NOMO-1 treated with dmso at 0.1 percent for 144 hours (cell line): ENCODE measurements around the gene STARD13.
A peak's percentile ranks its signal among the peaks of the same experiment; 100 is the strongest.

Source experiments
- DNase-seq: peaks from one replicate; lab custom pipeline; 2025; ENCODE audit not compliant: unreplicated experiment; lab: John Stamatoyannopoulos, UW

STARD13 gene

GRCh38 chr13:33153421-33154404, 131.8 kb downstream of the STARD13 start:
- DNase-seq: no peak

DNA sequence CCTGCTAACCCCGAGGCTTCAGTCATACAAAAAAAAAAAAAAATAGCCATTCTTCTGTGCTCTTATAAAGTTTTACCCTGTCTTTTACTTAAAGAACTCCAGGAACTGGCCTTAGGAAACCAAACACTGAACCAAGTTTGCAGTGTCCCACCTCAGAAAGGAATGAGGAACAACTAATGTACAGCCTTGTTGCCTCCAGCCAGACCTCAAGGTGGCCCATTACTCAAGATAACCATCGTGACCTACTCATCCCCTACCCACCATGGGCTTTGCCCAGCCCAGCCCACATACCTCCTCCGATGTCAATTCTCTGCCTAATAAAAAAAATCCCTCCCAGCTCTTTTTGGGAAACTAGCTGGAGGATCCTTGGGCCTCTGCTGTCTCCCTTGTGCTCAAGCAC, 133.2 kb downstream of the STARD13 start:
- no peak for DNase-seq

DNA sequence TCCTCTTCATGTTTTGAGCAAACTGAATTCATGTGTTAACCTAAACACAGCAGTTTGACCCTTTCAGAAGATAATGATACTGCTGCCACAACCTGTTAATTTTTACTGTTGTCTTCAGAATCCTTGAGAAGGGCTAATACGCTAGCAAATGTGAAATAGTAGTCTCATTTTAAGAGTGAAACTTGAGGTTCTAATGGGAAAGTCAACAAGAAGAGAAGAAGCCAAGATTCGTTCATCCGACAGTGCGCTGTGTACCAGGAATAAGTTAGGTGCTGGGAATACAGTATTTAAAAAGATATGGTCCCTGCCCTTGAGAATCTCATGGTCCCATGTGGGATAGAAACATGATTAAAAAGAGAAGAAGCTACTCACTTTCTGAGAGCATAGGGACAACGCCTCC, 134.9 kb downstream of the STARD13 start:
- DNase-seq: no peak

GRCh38 chr13:33150126-33150525, 135.4 kb downstream of the STARD13 start:
- no peak for DNase-seq

DNA sequence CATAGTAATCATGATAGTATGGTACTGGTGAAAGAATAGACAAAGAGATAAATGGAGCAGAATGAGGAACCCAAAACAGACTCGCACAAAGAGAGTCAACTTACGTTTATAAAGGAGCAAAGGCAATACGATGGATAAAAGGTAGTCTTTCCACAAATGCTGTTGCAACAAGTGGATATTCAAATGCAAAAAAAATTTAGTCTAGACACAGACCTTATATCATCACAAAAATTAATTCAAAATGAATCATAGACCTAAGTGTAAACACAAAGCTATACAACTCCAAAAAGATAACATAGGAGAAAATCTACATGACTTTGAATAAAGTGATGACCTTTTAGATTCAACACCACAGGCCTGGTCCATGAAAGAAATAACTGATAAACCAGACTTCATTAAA, 137.7 kb downstream of the STARD13 start:
- no peak for DNase-seq

DNA sequence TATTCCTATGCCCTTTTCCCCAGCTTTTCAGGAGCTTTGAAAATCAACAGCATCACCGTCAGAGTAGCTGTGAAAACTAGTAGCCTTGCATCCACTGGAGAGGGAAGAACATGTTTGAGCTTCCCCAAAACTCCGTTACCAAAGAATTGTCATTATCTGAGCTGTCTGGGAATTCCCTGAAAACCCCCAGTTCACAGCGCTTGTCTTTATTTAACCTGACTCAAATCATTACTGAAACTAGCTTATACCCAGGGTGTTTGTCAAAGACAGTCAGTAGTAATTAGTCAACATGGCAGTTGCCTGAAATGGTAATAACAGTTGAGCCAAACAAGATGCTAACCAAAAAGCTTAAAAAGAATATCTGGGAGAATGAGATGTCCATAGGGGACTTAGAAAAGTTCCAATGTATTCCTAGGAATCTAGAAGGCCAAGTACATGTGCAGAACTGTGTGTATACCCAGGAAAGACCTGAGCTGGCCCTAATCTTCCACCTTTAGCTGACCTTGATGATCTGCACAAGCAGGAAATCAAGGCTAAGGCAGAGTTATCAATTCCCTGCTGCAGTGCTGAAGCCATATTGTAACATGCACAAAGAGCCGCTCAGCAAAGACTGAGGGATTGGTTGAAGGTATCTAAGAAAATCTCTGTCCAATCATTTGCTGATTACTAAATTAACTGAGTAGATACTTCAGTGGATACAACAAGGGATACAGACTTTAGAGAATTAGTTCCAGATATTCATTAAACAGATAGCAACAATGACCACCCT, 138.5 kb downstream of the STARD13 start:
- no peak for DNase-seq

- no peak for DNase-seq
Observed at GRCh38 chr13:33145667-33146066, 139.9 kb downstream of the STARD13 start.

DNA sequence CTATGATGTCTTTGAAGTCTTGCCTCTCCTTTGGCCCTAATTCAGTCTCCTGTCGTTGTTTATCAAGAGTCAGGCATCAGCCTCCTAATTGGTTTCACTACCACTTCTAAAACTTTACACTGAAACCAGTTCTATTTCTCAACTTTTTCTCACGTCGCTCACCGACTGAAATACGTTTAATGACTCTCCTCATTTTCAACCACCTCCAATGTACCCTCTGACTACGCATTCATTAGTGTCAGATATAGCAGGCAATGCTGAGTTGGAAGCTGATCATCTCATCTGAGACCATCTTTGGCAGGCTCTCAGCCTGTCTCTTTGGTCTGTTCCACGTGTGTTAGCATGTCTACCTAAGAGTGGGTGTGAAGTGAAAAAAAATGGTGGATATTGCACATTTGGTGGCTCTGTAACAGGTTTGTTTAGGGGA, 141.2 kb downstream of the STARD13 start:
- no peak for DNase-seq

DNA sequence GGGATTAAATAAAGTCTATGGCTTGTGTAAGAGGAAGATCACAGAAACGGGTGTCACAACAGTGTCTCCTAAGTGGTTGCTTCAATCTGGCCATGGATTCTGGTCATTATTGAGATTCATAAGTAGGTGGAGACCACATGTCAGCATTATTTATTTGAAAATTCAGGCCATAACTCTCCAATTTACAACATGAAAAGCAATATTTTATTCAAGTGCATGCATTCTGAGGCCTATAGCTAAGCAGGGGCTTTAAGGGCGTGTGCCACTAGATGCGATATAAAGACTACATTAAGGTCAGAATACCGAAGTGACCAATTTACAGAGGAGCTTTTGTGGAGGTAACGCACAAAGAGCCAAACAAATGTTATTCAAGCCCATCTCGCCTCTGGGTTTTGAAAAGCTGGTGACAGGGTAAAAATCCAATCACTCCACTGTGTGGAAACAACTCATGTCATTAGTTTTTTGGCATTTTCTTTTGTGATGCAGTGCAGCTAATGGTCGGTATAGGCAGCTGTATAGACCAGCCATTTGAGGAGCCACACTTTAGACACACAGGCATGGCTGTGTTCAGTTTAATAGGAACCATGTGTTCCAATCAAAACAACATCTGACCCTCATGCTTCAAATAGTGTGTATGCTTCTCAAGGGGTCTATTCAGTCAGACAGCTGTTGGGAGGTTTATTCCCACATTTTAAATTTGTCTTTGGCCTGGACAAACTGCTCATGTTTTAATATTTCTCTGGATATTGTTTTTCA, 145.6 kb downstream of the STARD13 start:
- no peak for DNase-seq

GRCh38 chr13:33139184-33139583, 146.4 kb downstream of the STARD13 start:
- DNase-seq: no peak

DNA sequence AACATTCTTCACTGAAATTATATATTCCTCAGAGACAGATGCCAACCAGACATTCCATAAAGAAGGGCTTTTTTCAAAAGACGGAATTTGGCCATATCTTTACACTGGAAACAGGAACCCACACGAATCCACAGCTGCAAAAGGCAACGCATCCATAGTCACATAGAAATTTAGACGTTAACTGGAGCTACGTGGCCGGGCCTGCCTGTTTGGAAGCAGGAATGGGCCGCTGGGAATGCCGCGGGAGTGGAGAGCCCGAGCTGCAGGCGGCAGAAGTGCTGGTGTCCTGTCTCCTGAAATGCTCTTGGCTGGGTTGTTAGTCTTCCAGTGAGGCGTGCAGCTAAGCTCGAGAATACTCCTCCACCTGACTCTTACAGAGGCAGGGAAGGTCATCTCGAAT, 147.1 kb downstream of the STARD13 start:
- no peak for DNase-seq

- no peak for DNase-seq
Observed at GRCh38 chr13:33137721-33138120, 147.8 kb downstream of the STARD13 start.

- DNase-seq: peak; percentile 3
Observed at GRCh38 chr13:33135097-33135496, 150.5 kb downstream of the STARD13 start.

DNA sequence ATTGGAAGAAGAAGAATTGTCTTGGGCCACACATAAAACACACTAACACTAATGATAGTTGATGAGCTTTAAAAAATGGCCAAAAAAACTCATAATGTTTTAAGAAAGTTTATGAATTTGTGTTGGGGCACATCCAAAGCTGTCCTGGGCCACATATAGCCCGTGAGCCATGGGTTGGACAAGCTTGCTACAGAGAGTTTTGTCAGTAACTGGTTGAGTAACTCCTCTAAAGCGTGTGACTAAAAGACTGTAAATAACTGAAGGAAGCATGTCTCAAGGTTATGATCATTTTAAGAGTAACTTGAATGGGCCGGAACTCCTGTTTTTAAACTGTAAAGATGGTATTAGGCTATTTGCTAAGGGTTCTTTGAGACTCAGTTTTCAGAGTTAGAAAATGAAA, 151.3 kb downstream of the STARD13 start:
- DNase-seq: no peak

DNA sequence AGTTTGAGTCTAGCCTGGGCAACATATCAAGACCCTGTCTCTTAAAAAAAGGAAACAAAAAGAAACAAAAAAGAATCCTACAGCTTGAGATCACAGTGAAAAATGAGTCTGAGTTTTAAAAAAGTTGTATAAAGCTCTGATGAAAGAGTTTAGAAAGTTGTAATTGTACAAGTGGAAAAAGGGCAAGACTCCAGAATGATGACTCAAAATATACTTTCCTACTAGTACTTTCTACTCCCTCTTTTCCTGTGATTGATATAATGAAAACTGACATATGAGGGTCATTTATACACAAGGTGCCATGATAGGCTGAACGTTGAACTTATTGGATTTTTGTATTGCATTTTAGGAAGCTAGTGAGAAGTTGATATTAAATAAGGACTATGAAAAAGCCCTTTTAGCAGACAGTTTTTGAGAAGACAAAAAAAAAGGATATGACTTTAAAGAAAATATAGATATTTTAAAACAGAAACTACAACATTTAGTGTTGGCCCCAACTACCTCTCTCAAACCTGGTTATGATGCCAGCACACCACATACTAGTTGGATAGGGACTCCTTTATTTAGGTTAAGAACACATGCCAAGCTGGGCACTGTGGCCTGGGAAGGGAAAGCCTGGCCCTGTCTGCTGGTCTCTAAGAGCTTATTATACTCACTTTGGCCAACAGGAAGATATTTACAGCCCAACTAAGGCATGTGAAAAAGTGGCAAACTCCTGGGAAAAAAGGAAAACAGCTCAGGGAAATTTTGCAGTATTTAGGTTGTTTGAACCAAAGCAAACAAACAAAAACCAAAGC, 152.7 kb downstream of the STARD13 start:
- DNase-seq: no peak

DNA sequence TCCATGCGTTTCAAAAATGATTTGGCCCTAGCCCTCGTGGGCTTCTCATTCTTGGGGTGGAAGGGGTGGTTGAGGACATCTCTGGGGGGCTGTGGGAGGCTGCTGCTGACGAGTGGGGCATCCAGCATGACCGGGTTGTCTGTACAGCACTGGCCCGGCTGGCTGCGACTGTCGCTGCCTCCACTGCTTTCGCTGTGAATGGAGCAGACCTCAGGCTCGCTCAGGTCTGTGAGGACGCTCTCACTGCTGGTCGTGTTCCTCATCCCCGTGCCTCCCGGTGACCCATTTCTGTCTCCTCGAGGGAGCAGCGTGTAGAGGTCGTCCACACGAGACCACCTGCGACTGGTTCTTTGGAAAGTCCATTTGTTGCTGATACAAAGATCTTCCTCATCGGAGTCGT, 155.7 kb downstream of the STARD13 start:
- no peak for DNase-seq

GRCh38 chr13:33129094-33129832, 156.3 kb downstream of the STARD13 start:
- no peak for DNase-seq

DNA sequence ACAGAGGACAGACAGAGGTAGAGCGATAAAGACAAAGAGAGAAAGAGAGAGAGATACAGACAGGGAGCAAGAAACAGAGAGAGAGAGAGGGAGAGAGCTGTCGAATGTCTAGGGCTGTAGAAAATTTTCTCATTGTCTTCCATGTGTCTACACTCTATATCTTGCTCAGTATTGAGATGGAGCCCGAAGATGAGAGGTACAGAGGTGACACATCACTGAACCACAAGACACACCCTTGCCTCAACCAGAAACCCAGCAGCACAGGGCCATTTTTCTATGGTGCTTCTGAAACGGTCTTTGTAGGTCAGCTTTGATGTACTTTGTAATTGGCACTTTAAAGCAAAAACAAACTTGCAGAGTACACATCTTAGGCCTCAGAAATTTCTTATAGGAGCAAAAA, 157.4 kb downstream of the STARD13 start:
- no peak for DNase-seq

GRCh38 chr13:33127009-33127551, 158.5 kb downstream of the STARD13 start:
- no peak for DNase-seq
